Glutamatergic neuron (in vitro differentiated cells): ENCODE results near the gene SNAP25. TPM values are rescaled to one million over a fixed set of nuclear protein-coding genes. Genes with fewer than 3 reads are reported as not detected.

Source experiments
- DNase-seq: peaks from one replicate; pipeline ENCODE4 v3.0.0; 2022
- H3K27ac Mint-ChIP-seq: one replicate; pipeline ENCODE4 v1.8.0; 2020; ENCODE audit warnings: mild to moderate bottlenecking, mixed read lengths, inconsistent platforms; ENCODE audit not compliant: unreplicated experiment
- H3K27me3 Mint-ChIP-seq: one replicate; pipeline ENCODE4 v1.8.0; 2020; ENCODE audit warnings: mild to moderate bottlenecking, moderate library complexity, mixed read lengths, inconsistent platforms; ENCODE audit not compliant: unreplicated experiment
- H3K36me3 Mint-ChIP-seq: one replicate; pipeline ENCODE4 v1.8.0; 2020; ENCODE audit warnings: mild to moderate bottlenecking, mixed read lengths, inconsistent platforms; ENCODE audit not compliant: unreplicated experiment
- H3K4me1 Mint-ChIP-seq: one replicate; pipeline ENCODE4 v1.8.0; 2020; ENCODE audit warnings: mild to moderate bottlenecking, low read depth, mixed read lengths, inconsistent platforms; ENCODE audit not compliant: unreplicated experiment
- H3K4me3 Mint-ChIP-seq: one replicate; pipeline ENCODE4 v1.8.0; 2020; ENCODE audit warnings: mild to moderate bottlenecking, mixed read lengths, inconsistent platforms; ENCODE audit not compliant: unreplicated experiment
- H3K9me3 Mint-ChIP-seq: one replicate; pipeline ENCODE4 v1.8.0; 2020; ENCODE audit warnings: mild to moderate bottlenecking, moderate library complexity, mixed read lengths, inconsistent platforms; ENCODE audit not compliant: unreplicated experiment
- CTCF ChIP-seq: fragments of 200-600 bp; sonication (generic); IDR thresholded peaks from one replicate; pipeline ENCODE4 v1.5.0; 2021; ENCODE audit not compliant: partially characterized antibody, unreplicated experiment
- total RNA-seq: library from RNA; stranded (reverse); fragmentation: NEBNext Ultra II Directional; extraction: Animal tissue kit (Norgen Biotek cat#: 25700); gene quantifications from one replicate; pipeline ENCODE4 v1.2.1, GENCODE V29; 2021; ENCODE audit not compliant: unreplicated experiment

Gene SNAP25
- total RNA-seq, 1 donor from 2014 or later: 61.0 TPM

GRCh38 chr20:10268636-10269035, 50.0 kb downstream of the SNAP25 start:
- no peak for DNase-seq
- no peaks in the 10 kb centered on the region for H3K36me3 Mint-ChIP-seq
- H3K27me3 Mint-ChIP-seq: no peaks in the 10 kb centered on the region
- no peak for TF ChIP-seq CTCF
- peaks cover 2% of the 10 kb centered on the region for H3K9me3 Mint-ChIP-seq
- H3K4me1 Mint-ChIP-seq: peaks cover 14% of the 10 kb centered on the region
- no peak overlapping the region for H3K27ac Mint-ChIP-seq
- no peak overlapping the region for H3K4me3 Mint-ChIP-seq

- Mint-ChIP-seq H3K27me3 (no peaks in the 10 kb centered on the region), H3K4me3 (no peak overlapping the region), H3K27ac (no peak overlapping the region), H3K9me3 (peaks cover 2% of the 10 kb centered on the region), H3K4me1 (peaks cover 14% of the 10 kb centered on the region), H3K36me3 (no peaks in the 10 kb centered on the region)
- TF ChIP-seq CTCF: no peak
- no peak for DNase-seq
Observed at GRCh38 chr20:10270630-10271029, 52.0 kb downstream of the SNAP25 start.

DNA sequence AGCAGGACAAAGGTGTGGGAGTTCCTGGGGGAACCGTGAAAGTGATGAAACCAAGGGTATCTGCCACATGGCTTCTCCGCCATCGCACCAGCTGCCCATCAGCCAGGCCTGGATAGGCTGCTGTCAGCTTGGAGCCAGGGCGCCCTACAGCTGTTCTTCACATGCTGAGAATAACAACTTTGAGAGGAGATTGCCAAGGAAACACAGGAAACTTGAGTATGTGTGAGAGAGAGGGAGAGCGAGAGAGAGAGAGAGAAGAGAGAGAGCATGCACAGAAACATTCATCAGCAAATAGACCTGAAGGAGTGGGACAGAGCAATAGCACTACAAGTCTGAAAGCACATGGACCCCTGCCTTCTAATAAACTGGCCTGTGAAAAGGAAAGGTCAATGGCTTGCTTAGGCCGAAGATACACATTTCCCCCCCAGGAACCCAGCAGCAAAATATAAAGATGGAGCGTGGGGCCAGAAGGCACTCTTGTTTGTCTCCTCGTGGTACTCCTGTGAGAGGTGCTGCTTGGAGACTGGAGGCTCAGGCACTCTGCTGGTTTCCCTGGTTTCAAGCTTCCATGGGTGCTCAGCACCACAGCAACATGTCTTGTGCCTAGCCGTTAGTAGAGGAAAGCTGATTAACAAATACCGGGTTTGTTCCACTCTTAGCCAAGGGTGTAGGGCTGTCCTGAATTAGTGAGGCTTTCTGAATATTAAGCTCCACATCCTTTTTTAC, 53.0 kb downstream of the SNAP25 start:
- no peak overlapping the region for H3K4me3 Mint-ChIP-seq
- peaks cover 10% of the 10 kb centered on the region for H3K4me1 Mint-ChIP-seq
- no peaks in the 10 kb centered on the region for H3K36me3 Mint-ChIP-seq
- H3K9me3 Mint-ChIP-seq: peaks cover 2% of the 10 kb centered on the region
- no peak overlapping the region for H3K27ac Mint-ChIP-seq
- TF ChIP-seq CTCF: no peak
- DNase-seq: peak; percentile 39
- no peaks in the 10 kb centered on the region for H3K27me3 Mint-ChIP-seq

DNA sequence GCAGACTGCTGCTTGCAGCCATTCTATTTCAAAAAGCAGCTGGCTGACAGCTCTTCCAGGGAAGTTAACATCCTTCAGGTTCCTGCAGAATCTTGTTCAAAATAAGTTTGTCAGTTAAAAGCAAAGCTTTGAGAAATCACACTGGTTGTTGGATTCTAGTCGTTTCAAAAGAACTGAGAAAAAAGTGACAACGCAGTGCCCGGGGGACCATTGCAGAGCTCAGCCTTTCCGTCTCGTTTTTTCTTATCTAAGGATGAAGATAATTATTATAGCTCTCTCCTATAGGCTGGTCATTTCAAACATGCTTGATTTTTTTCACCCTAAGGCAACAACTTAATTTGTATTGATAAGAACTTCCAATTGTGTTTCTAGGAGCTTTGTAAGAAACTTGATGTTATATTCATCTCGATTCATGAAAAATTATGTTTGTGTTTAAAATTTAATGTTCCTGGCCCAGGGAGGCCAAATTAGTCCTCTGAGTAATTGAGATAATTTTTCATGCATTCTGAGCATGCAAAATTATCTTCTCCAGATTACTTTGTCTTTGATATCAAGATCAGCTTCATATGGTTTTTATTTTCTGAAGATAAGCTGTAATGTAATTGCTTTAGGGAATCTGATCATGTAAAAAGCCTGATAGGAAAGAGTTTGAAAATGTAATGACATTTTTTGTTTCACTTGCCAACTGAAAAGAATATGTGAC, 58.4 kb downstream of the SNAP25 start:
- DNase-seq: no peak
- no peaks in the 10 kb centered on the region for H3K27me3 Mint-ChIP-seq
- no peak overlapping the region for H3K4me3 Mint-ChIP-seq
- H3K27ac Mint-ChIP-seq: no peak overlapping the region
- peaks cover 3% of the 10 kb centered on the region for H3K4me1 Mint-ChIP-seq
- H3K9me3 Mint-ChIP-seq: no peaks in the 10 kb centered on the region
- no peaks in the 10 kb centered on the region for H3K36me3 Mint-ChIP-seq
- TF ChIP-seq CTCF: no peak

- peaks cover 3% of the 10 kb centered on the region for H3K4me1 Mint-ChIP-seq
- DNase-seq: no peak
- no peaks in the 10 kb centered on the region for H3K36me3 Mint-ChIP-seq
- H3K27me3 Mint-ChIP-seq: no peaks in the 10 kb centered on the region
- H3K27ac Mint-ChIP-seq: no peak overlapping the region
- TF ChIP-seq CTCF: no peak
- no peaks in the 10 kb centered on the region for H3K9me3 Mint-ChIP-seq
- H3K4me3 Mint-ChIP-seq: no peak overlapping the region
Observed at GRCh38 chr20:10277616-10278015, 59.0 kb downstream of the SNAP25 start.
